K562 (cell line): Measurements from ENCODE around the gene C20orf141. TPM values are rescaled to one million over a fixed set of nuclear protein-coding genes. Genes with fewer than 3 reads are reported as not detected.
A peak's percentile ranks its signal among the peaks of the same experiment; 100 is the strongest.

Source experiments
- ATAC-seq: fragments of 200-7000 bp; cut with Tn5 transposase; 3 replicates; pipeline ENCODE4 v1.9.1; 2020; ENCODE audit warnings: moderate library complexity
- BruUV-seq: library from RNA; stranded (reverse); fragments of 400-500 nt; replicated peaks from 2 replicates; lab custom pipeline; 2021; lab: Mats Ljungman, UMichigan
- CTCF ChIA-PET: fragments of 300-600 bp; formaldehyde crosslinking; extraction: SDS; loops from one replicate; lab custom pipeline; 2021; ENCODE audit warnings: low intra/inter-chr PET ratio; lab: Yijun Ruan, JAX
- POLR2A ChIA-PET: fragments of 300-600, 350-650 bp; sonication (Branson Sonifier 250); formaldehyde crosslinking; extraction: SDS; loops from one replicate; lab custom pipeline; 2021; ENCODE audit warnings: antibody characterized with exemption, inconsistent platforms; lab: Yijun Ruan, JAX
- DNase-seq, 4 experiments: peaks; one replicate each; pipeline versions ENCODE4 v3.0.0 to v3.0.0-alpha.2; 2011 to 2018; ENCODE audit warnings: low spot score in 3 of 4, mixed read lengths in 3 of 4; ENCODE audit errors: extremely low read depth in 1 of 4
- FAIRE-seq: peaks from 2 replicates; lab custom pipeline; 2011; peaks lifted over from hg19 to GRCh38; lab: Jason Lieb, UNC
- H2AFZ ChIP-seq: 2 replicates; pipeline ENCODE4 v1.6.0; 2011; ENCODE audit warnings: low read depth, low read length, control low read depth, inconsistent platforms
- H3K27ac ChIP-seq: fragments of 200-600 bp; 3 replicates; pipeline ENCODE4 v1.8.0; 2011; ENCODE audit warnings: low read depth, mild to moderate bottlenecking, control low read depth, inconsistent platforms, low read length, moderate library complexity, mixed read lengths; ENCODE audit errors: extremely low read depth
- H3K27me3 ChIP-seq, 2 experiments: fragments of 300-600 bp in 1 of 2; 2 replicates in 1 of 2; 3 replicates in 1 of 2; pipeline versions ENCODE4 v1.6.0 to v1.8.0; 2011; ENCODE audit warnings: inconsistent platforms in 2 of 2, low read length in 2 of 2, mild to moderate bottlenecking in 1 of 2, mixed read lengths in 1 of 2, moderate library complexity in 1 of 2; ENCODE audit not compliant: control insufficient read depth in 2 of 2, insufficient read depth in 2 of 2
- H3K36me3 ChIP-seq: fragments of 300-600 bp; 3 replicates; pipeline ENCODE4 v1.8.0; 2011; ENCODE audit warnings: mild to moderate bottlenecking, low read length, inconsistent platforms; ENCODE audit not compliant: control insufficient read depth, insufficient read depth
- H3K4me1 ChIP-seq, 2 experiments: fragments of 200-600 bp in 1 of 2; replicated peaks in 1 of 2; 2 replicates in 1 of 2; 3 replicates in 1 of 2; pipeline versions ENCODE4 v1.5.1 to v1.8.0; 2011; ENCODE audit warnings: inconsistent platforms in 2 of 2, low read length in 2 of 2, mild to moderate bottlenecking in 1 of 2, mixed read lengths in 1 of 2, moderate library complexity in 1 of 2; ENCODE audit not compliant: control insufficient read depth in 2 of 2, insufficient read depth in 2 of 2
- H3K4me2 ChIP-seq: 2 replicates; pipeline ENCODE4 v1.6.1; 2011; ENCODE audit warnings: low read length, control low read depth, inconsistent platforms, mixed read lengths; ENCODE audit not compliant: insufficient read depth
- H3K4me3 ChIP-seq: fragments of 200-600 bp; sonication (generic), shearing (Covaris generic); 2 replicates; pipeline ENCODE4 v1.5.1; 2016; ENCODE audit warnings: control low read depth, inconsistent platforms
- H3K79me2 ChIP-seq: fragments of 200-600 bp; 3 replicates; pipeline ENCODE4 v1.8.0; 2011; ENCODE audit warnings: low read length, inconsistent platforms; ENCODE audit not compliant: control insufficient read depth, insufficient read depth
- H3K9ac ChIP-seq, 2 experiments: 2 replicates each; pipeline versions ENCODE4 v1.6.0 to v1.6.1; 2011; ENCODE audit warnings: low read depth in 2 of 2, low read length in 2 of 2, control low read depth in 1 of 2, inconsistent platforms in 1 of 2, mild to moderate bottlenecking in 1 of 2, mixed read lengths in 1 of 2; ENCODE audit not compliant: insufficient read depth in 1 of 2
- H3K9me1 ChIP-seq: one replicate; pipeline ENCODE4 v1.6.0; 2011; ENCODE audit warnings: inconsistent platforms, mild to moderate bottlenecking, low read length, moderate library complexity; ENCODE audit not compliant: control insufficient read depth, insufficient read depth
- H3K9me3 ChIP-seq: replicated peaks from 2 replicates; pipeline ENCODE4 v1.5.1; 2011; ENCODE audit warnings: low read depth, low read length, inconsistent platforms; ENCODE audit not compliant: control insufficient read depth, insufficient read depth
- H4K20me1 ChIP-seq: replicated peaks from 2 replicates; pipeline ENCODE4 v1.6.1; 2011; ENCODE audit warnings: low read length, inconsistent platforms, mixed read lengths; ENCODE audit not compliant: control insufficient read depth, insufficient read depth
- ARNT ChIP-seq, 2 experiments: fragments of 450-650 bp; IDR thresholded peaks; 2 replicates each; pipeline ENCODE4 v1.6.1; 2016; ENCODE audit warnings: mild to moderate bottlenecking in 1 of 2
- DDX20 ChIP-seq: fragments of 450-650 bp; IDR thresholded peaks from 2 replicates; pipeline ENCODE4 v1.6.1; 2016; ENCODE audit warnings: missing genetic modification characterization, low read depth, mild to moderate bottlenecking, missing compliant biosample characterization, moderate library complexity
- MEIS2 ChIP-seq: fragments of 450-650 bp; IDR thresholded peaks from 2 replicates; pipeline ENCODE4 v1.6.1; 2014; ENCODE audit warnings: mild to moderate bottlenecking; ENCODE audit not compliant: partially characterized antibody
- NCOA1 ChIP-seq: fragments of 450-650 bp; IDR thresholded peaks from 2 replicates; pipeline ENCODE4 v1.6.1; 2016; ENCODE audit warnings: low read depth
- NELFE ChIP-seq: IDR thresholded peaks from 2 replicates; pipeline ENCODE4 v1.6.1; 2011; ENCODE audit warnings: mild to moderate bottlenecking; ENCODE audit not compliant: insufficient read depth, insufficient read length
- PKNOX1 ChIP-seq: fragments of 450-650 bp; IDR thresholded peaks from 2 replicates; pipeline ENCODE4 v1.6.1; 2016
- SMC3 ChIP-seq: conservative IDR thresholded peaks from 2 replicates; pipeline ENCODE4 v1.6.1; 2011; ENCODE audit warnings: low read depth, low read length, improper control_type of control experiment; ENCODE audit not compliant: insufficient read depth
- SPI1 ChIP-seq: IDR thresholded peaks from 2 replicates; pipeline ENCODE4 v1.6.1; 2011; ENCODE audit warnings: low read depth, low read length, control low read depth, borderline replicate concordance
- SRF ChIP-seq, 2 experiments: fragments of 250-450, 450-650 bp in 1 of 2; sonication (Bioruptor Pico) in 1 of 2; sonication (generic) in 1 of 2; formaldehyde crosslinking; IDR thresholded peaks; 2 replicates each; pipeline versions ENCODE4 v1.5.0 to v1.5.1; 2020 to 2022; ENCODE audit warnings: mild to moderate bottlenecking in 1 of 2, missing genetic modification reagents in 1 of 2
- ZNF592 ChIP-seq: fragments of 450-650 bp; IDR thresholded peaks from 2 replicates; pipeline ENCODE4 v1.6.1; 2017; ENCODE audit warnings: antibody characterized with exemption, mild to moderate bottlenecking
- WGBS: fragments of 100-300 bp; shearing (Covaris generic); methylation state at CpG from one replicate; pipeline ENCODE4 v1.1.6; 2016; ENCODE audit warnings: low coverage, mixed read lengths; ENCODE audit not compliant: insufficient coverage; ENCODE audit errors: missing lambda C conversion rate; 5-methylcytosine and 5-hydroxymethylcytosine counted together
- in situ Hi-C: fragments of 300-500 bp; cut with MboI; formaldehyde crosslinking; loops from 4 replicates; pipeline ENCODE4 v1.15.0; 2018; ENCODE audit warnings: inconsistent platforms, mixed read lengths
- intact Hi-C: fragments of 100-400 bp; cut with micrococcal nuclease; formaldehyde crosslinking; loops from 2 replicates; pipeline ENCODE4 v1.14.2; 2022
- polyA plus RNA-seq, 8 experiments: library from polyadenylated mRNA; depleted of rRNA in 4 of 8; stranded (reverse) in 5 of 8; unstranded in 3 of 8; fragments of >200 nt; fragmentation: Nextera tagmentation in 2 of 8; fragmentation: Illumina TruSeq in 1 of 8; extraction: Ambion mirVana in 2 of 8; extraction: Trizol in 1 of 8; gene quantifications; 2 replicates each; pipeline versions ENCODE4 v1.2.1 to v1.2.3, GENCODE V29; 2011 to 2014; ENCODE audit warnings: inconsistent platforms in 1 of 8, missing spikeins in 1 of 8
- total RNA-seq, 7 experiments: library from RNA; depleted of rRNA in 6 of 7; stranded (reverse); fragments of >200 nt in 6 of 7; fragmentation: Illumina TruSeq in 2 of 7; extraction: Trizol in 2 of 7; gene quantifications; 2 replicates each; pipeline versions ENCODE4 v1.2.1 to v1.2.3, GENCODE V29; 2011 to 2021; ENCODE audit warnings: low replicate concordance in 1 of 7
- TF ChIP-seq, protein P1 (sequence below): fragments of 250-450 bp; sonication (Bioruptor Pico); IDR thresholded peaks from 2 replicates; pipeline ENCODE4 v1.8.0; 2022; ENCODE audit warnings: moderate library complexity, mild to moderate bottlenecking, inconsistent platforms
- TF ChIP-seq, protein P2 (sequence below), 2 experiments: IDR thresholded peaks in 1 of 2; conservative IDR thresholded peaks in 1 of 2; 2 replicates each; pipeline ENCODE4 v1.6.1; 2016; ENCODE audit warnings: low read depth in 2 of 2, mild to moderate bottlenecking in 1 of 2, missing compliant biosample characterization in 1 of 2, missing genetic modification characterization in 1 of 2, moderate library complexity in 1 of 2

C20orf141 gene
- total and polyA plus RNA-seq, 9 of the 15 experiments (the other 6 are each of a cell fraction or from before 2014, with no cell fraction given), result not detected

DNA sequence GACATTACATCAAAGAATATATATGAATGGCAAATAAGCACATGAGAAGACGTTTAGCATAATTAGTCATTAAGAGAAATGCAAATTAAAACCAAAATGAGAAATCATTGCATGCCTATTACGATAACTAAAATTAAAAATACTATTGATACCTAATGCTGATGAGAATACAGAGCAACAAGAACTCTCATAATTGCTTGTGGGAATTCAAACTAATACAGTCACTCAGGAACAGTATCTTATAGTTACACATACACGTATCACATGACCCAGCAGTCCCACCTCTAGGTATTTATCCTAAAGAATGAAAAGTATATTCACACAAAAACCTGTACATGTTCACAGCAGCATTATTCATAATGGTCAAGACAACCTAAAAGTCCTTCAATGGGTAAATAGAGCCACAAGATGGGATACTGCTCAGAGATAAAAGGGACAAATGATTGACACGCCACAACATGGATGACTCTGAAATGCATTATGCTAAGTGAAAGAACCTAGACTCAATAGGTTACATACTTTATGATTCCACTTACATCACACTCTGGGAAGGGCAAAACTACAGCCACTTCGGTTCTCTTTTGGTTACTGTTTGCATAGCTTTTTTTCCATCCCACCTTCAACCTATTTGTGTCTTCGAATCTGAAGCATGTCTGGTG lies 30.8 kb upstream of the C20orf141 start:
- no peak for FAIRE-seq
- CTCF ChIA-PET, result no interaction called here
- POLR2A ChIA-PET, result no interaction called here
- no peak for TF ChIP-seq SPI1
- TF ChIP-seq PKNOX1, result peak; percentile 89
- no peak for TF ChIP-seq DDX20 (tag)
- TF ChIP-seq NELFE, result no peak
- TF ChIP-seq NCOA1, result no peak
- no peak for TF ChIP-seq SRF (CRISPR knock-in tag; IDR thresholded peaks at IDR 0.05)
- TF ChIP-seq, protein P1, sequence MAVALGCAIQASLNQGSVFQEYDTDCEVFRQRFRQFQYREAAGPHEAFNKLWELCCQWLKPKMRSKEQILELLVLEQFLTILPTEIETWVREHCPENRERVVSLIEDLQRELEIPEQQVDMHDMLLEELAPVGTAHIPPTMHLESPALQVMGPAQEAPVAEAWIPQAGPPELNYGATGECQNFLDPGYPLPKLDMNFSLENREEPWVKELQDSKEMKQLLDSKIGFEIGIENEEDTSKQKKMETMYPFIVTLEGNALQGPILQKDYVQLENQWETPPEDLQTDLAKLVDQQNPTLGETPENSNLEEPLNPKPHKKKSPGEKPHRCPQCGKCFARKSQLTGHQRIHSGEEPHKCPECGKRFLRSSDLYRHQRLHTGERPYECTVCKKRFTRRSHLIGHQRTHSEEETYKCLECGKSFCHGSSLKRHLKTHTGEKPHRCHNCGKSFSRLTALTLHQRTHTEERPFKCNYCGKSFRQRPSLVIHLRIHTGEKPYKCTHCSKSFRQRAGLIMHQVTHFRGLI (CRISPR knock-in tag), result no peak
- TF ChIP-seq ARNT (IDR thresholded peaks at IDR 0.05), result no peak
- TF ChIP-seq MEIS2, result peak; percentile 17
- TF ChIP-seq, protein P2, sequence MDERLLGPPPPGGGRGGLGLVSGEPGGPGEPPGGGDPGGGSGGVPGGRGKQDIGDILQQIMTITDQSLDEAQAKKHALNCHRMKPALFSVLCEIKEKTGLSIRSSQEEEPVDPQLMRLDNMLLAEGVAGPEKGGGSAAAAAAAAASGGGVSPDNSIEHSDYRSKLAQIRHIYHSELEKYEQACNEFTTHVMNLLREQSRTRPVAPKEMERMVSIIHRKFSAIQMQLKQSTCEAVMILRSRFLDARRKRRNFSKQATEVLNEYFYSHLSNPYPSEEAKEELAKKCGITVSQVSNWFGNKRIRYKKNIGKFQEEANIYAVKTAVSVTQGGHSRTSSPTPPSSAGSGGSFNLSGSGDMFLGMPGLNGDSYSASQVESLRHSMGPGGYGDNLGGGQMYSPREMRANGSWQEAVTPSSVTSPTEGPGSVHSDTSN (CRISPR knock-in tag; IDR thresholded peaks at IDR 0.05; ENCODE audit: low read depth), result no peak
- TF ChIP-seq, protein P2 (tag; conservative IDR thresholded peaks at IDR 0.05; ENCODE audit: low read depth), result 0 out of 2 replicates have a peak, but pooled peaks have one; percentile 14
- TF ChIP-seq ZNF592, result no peak
- no peak for TF ChIP-seq SMC3

More for the DNA sequence above, 30.8 kb upstream of the C20orf141 start:
- Histone ChIP-seq H3K36me3 (no peaks in the 10 kb centered on the region), H3K4me1 (no peaks in the 10 kb centered on the region), H3K27ac (no peak overlapping the region), H3K9me1 (no peaks in the 10 kb centered on the region), H4K20me1 (no peaks in the 10 kb centered on the region), H2AFZ (no peak overlapping the region), H3K9me3 (no peaks in the 10 kb centered on the region), H3K9ac (no peak overlapping the region), H3K4me3 (no peak overlapping the region), H3K4me2 (no peak overlapping the region), H3K27me3 (peaks cover 0 to 9% of the 10 kb centered on the region in 2 experiments; a peak in 2 of 5 replicates), H3K79me2 (no peaks in the 10 kb centered on the region)
- DNase-seq, result no peak
- in situ Hi-C loops, result no loop called here
- no TSS peak for BruUV-seq
- 3% methylated on average over 6 of the region's 6 CpGs for WGBS
- intact Hi-C loops, result no loop called here
- ATAC-seq, result no peak
